ENCODE data around the gene IMMP2L. TPM values are rescaled to one million over a fixed set of nuclear protein-coding genes. Genes with fewer than 3 reads are reported as not detected.

Gene IMMP2L
- total RNA-seq, 1 experiment from 2014 or later: 17.2 TPM

DNA sequence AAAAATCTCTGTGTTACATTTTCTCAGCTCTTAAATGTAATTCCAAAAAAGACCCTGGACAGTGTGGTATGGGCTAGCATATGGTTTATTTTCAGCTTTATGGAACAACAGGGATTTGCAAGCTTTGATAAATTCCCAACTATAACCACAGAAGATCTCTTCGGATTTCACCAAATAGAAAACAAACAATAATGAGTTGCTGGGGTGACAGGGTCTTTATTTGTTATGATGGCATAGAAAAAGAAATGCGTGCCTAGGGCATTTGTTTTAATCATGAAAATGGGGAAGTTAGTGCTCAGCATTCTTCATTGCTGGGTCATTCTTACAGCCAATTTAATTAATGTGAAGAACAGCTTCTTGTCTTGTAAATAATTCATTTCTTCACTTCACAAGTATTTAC is 332.4 kb downstream of the IMMP2L start:
- Histone ChIP-seq H3K4me3 (ENCODE audit: low read length) (no peak overlapping the region), H3K79me2 (ENCODE audit: low read length) (no peaks in the 10 kb centered on the region), H2AFZ (ENCODE audit: low read length) (no peak overlapping the region), H3K4me2 (ENCODE audit: low read depth, low read length, poor library complexity, severe bottlenecking) (no peak overlapping the region), H3K9me3 (ENCODE audit: low read length) (peaks cover 3% of the 10 kb centered on the region; the same call in 1 of the 2 replicates), H3K27ac (ENCODE audit: low read length) (no peak overlapping the region), H3K9me2 (replicated peaks; ENCODE audit: insufficient read depth, low read length) (no peaks in the 10 kb centered on the region), H3K27me3 (ENCODE audit: low read length) (no peaks in the 10 kb centered on the region), H4K20me1 (ENCODE audit: insufficient read depth, low read depth, low read length) (no peaks in the 10 kb centered on the region), H3K36me3 (ENCODE audit: insufficient read depth, low read length) (no peaks in the 10 kb centered on the region), H3K9ac (ENCODE audit: low read length) (no peak overlapping the region), H3K4me1 (ENCODE audit: low read length) (no peaks in the 10 kb centered on the region)
- no peak for DNase-seq

DNA sequence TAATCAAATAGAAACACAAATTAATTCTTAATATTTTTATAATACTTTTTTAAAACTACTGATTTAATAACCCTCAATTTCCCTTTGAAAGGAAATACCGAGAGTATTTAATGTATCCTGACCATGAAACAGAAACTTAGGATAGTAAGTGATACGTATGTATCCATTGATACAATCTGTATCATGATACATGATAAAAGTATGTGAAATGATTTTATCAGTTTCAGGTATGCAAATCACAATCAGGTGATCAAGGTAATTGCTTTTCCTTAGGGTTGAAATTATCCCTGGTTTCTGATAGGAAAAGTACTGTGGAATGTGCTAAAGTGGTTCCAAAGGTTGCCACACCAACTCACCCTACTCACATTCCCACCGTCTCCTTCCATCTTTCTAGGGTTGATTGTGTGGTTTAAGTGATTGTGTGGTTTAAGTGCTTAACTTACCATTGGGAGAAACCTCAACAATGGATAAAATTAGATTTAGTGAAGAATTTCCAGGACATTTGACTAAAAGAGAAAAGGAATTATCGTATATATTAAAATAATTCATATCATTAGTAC is 333.0 kb downstream of the IMMP2L start:
- H3K4me3 ChIP-seq (ENCODE audit: low read length): no peak overlapping the region
- no peaks in the 10 kb centered on the region for H3K79me2 ChIP-seq (ENCODE audit: low read length)
- H4K20me1 ChIP-seq (ENCODE audit: insufficient read depth, low read depth, low read length): no peaks in the 10 kb centered on the region
- H3K9ac ChIP-seq (ENCODE audit: low read length): no peak overlapping the region
- no peak overlapping the region for H3K4me2 ChIP-seq (ENCODE audit: low read depth, low read length, poor library complexity, severe bottlenecking)
- H2AFZ ChIP-seq (ENCODE audit: low read length): no peak overlapping the region
- no peaks in the 10 kb centered on the region for H3K27me3 ChIP-seq (ENCODE audit: low read length)
- H3K27ac ChIP-seq (ENCODE audit: low read length): no peak overlapping the region
- no peak for DNase-seq
- no peaks in the 10 kb centered on the region for H3K36me3 ChIP-seq (ENCODE audit: insufficient read depth, low read length)
- H3K9me2 ChIP-seq (replicated peaks; ENCODE audit: insufficient read depth, low read length): no peaks in the 10 kb centered on the region
- no peaks in the 10 kb centered on the region for H3K4me1 ChIP-seq (ENCODE audit: low read length)
- H3K9me3 ChIP-seq (ENCODE audit: low read length): peaks cover 3% of the 10 kb centered on the region; the same call in 1 of the 2 replicates

DNA sequence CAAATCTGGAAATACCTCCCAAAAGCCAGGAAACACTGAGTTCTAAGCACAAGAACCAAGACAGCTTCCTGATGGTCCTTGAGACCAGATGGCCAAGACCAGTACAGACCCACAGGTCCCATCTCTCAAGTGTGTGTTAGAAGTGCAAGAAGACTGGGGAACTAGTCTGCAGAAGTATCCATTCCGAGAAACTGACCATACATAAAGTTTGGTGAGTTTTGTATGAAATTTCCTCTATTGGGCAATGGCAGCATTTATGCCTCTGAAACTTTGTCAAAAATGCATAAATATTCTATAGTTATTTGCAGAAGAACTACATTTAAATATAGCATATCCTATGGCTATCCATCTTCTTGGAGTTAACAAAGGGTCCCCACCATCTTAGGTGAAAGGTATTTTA is 333.9 kb downstream of the IMMP2L start:
- H3K27ac ChIP-seq (ENCODE audit: low read length): no peak overlapping the region
- H2AFZ ChIP-seq (ENCODE audit: low read length): no peak overlapping the region
- no peak overlapping the region for H3K9ac ChIP-seq (ENCODE audit: low read length)
- no peaks in the 10 kb centered on the region for H3K27me3 ChIP-seq (ENCODE audit: low read length)
- no peaks in the 10 kb centered on the region for H3K4me1 ChIP-seq (ENCODE audit: low read length)
- no peaks in the 10 kb centered on the region for H3K36me3 ChIP-seq (ENCODE audit: insufficient read depth, low read length)
- H3K4me2 ChIP-seq (ENCODE audit: low read depth, low read length, poor library complexity, severe bottlenecking): no peak overlapping the region
- H4K20me1 ChIP-seq (ENCODE audit: insufficient read depth, low read depth, low read length): no peaks in the 10 kb centered on the region
- no peaks in the 10 kb centered on the region for H3K79me2 ChIP-seq (ENCODE audit: low read length)
- H3K9me2 ChIP-seq (replicated peaks; ENCODE audit: insufficient read depth, low read length): no peaks in the 10 kb centered on the region
- H3K4me3 ChIP-seq (ENCODE audit: low read length): no peak overlapping the region
- H3K9me3 ChIP-seq (ENCODE audit: low read length): peaks cover 3% of the 10 kb centered on the region; the same call in 1 of the 2 replicates
- no peak for DNase-seq

DNA sequence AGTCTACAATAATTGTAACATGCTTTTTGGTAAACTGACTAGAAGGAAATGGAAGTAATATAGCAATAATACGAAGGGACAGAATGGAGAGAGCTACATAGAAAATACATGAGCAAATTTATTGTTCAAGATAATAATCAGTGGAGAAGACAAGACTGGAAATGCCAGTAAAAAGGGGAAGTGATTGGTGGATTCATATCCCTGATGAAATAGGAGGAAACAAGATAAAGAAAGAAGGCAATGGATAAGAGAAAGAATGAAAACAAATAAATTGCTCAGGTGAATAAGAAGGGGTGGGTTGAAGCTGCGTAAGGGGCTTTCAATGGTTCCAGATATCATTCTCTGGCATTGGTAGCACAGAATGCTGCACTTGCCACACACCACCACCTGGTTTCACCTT is 335.5 kb downstream of the IMMP2L start:
- Histone ChIP-seq H3K9ac (ENCODE audit: low read length) (no peak overlapping the region), H3K79me2 (ENCODE audit: low read length) (no peaks in the 10 kb centered on the region), H3K4me1 (ENCODE audit: low read length) (no peaks in the 10 kb centered on the region), H3K4me3 (ENCODE audit: low read length) (no peak overlapping the region), H2AFZ (ENCODE audit: low read length) (no peak overlapping the region), H3K36me3 (ENCODE audit: insufficient read depth, low read length) (no peaks in the 10 kb centered on the region), H4K20me1 (ENCODE audit: insufficient read depth, low read depth, low read length) (no peaks in the 10 kb centered on the region), H3K27me3 (ENCODE audit: low read length) (no peaks in the 10 kb centered on the region), H3K9me3 (ENCODE audit: low read length) (no peaks in the 10 kb centered on the region; the same call in 1 of the 2 replicates), H3K4me2 (ENCODE audit: low read depth, low read length, poor library complexity, severe bottlenecking) (no peak overlapping the region), H3K27ac (ENCODE audit: low read length) (no peak overlapping the region), H3K9me2 (replicated peaks; ENCODE audit: insufficient read depth, low read length) (no peaks in the 10 kb centered on the region)
- DNase-seq: no peak

DNA sequence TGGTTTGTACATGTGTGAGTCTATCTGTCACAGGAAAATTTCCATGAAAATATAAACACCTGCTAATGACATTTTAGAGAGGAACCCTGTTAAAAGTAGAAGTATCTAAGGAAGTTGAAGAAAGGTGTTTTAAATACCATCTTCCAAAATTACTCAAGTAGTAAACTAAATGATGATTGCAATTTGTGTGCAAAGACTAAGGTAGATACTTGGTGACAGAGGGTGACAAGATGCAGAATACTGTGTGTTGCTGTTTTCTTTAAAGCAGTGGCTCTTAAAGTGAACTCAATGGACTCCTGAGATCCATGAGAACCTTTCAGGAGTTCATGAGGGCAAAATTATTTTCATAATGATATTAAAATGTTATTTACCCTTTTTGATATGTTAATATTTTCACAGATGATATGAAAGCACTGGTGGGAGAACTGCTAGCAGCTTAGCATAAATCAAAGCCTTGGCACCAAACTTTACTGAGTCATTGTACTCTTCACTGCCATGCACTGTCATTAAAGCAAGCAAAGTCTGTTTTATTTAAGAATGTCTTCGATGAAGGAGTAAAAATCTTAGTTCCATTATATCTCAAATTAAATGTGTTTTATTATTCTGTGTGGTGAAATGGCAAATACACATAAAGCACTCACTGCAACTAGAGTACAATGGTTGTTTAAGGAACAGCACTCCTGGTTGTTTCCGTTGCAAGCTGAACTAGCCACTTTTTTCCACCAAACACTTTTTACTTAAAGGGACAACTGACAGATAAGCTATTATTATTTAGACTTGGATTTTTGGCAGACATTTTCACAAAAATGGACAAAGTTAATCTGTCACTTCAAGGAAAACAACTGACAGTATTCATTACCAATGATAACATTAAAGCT is 337.7 kb downstream of the IMMP2L start:
- H3K9me3 ChIP-seq (ENCODE audit: low read length): no peaks in the 10 kb centered on the region; the same call in 1 of the 2 replicates
- H3K27ac ChIP-seq (ENCODE audit: low read length): no peak overlapping the region
- no peak overlapping the region for H3K9ac ChIP-seq (ENCODE audit: low read length)
- no peak for DNase-seq
- H3K27me3 ChIP-seq (ENCODE audit: low read length): no peaks in the 10 kb centered on the region
- H3K4me1 ChIP-seq (ENCODE audit: low read length): no peaks in the 10 kb centered on the region
- H3K4me2 ChIP-seq (ENCODE audit: low read depth, low read length, poor library complexity, severe bottlenecking): no peak overlapping the region
- no peaks in the 10 kb centered on the region for H3K36me3 ChIP-seq (ENCODE audit: insufficient read depth, low read length)
- no peak overlapping the region for H3K4me3 ChIP-seq (ENCODE audit: low read length)
- H4K20me1 ChIP-seq (ENCODE audit: insufficient read depth, low read depth, low read length): no peaks in the 10 kb centered on the region
- no peak overlapping the region for H2AFZ ChIP-seq (ENCODE audit: low read length)
- H3K79me2 ChIP-seq (ENCODE audit: low read length): no peaks in the 10 kb centered on the region
- no peaks in the 10 kb centered on the region for H3K9me2 ChIP-seq (replicated peaks; ENCODE audit: insufficient read depth, low read length)

DNA sequence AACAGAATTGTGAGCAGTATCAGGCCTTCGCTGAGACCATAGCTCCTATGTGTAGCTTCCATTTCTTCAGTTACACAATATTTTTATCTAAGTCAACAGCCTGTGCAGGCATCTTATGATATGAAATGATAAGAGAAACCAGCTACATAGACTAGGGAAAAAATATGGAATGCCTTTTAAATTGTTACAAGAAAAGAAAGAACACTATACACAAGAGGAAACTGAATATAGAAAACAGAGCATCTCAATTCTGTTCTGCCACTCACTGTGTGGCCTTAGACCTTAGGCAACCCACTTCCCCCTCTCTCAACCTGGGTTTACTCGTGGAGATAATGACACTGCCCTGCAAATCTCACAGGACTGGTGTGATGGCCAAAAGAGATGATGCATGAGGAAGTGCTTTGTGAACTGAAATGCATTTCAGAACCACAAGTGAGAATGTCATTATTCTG is 338.5 kb downstream of the IMMP2L start:
- H3K27ac ChIP-seq (ENCODE audit: low read length): no peak overlapping the region
- H3K36me3 ChIP-seq (ENCODE audit: insufficient read depth, low read length): no peaks in the 10 kb centered on the region
- no peak overlapping the region for H3K4me3 ChIP-seq (ENCODE audit: low read length)
- no peaks in the 10 kb centered on the region for H3K4me1 ChIP-seq (ENCODE audit: low read length)
- H3K9ac ChIP-seq (ENCODE audit: low read length): no peak overlapping the region
- H3K79me2 ChIP-seq (ENCODE audit: low read length): no peaks in the 10 kb centered on the region
- no peak overlapping the region for H3K4me2 ChIP-seq (ENCODE audit: low read depth, low read length, poor library complexity, severe bottlenecking)
- H3K27me3 ChIP-seq (ENCODE audit: low read length): no peaks in the 10 kb centered on the region
- no peaks in the 10 kb centered on the region for H3K9me2 ChIP-seq (replicated peaks; ENCODE audit: insufficient read depth, low read length)
- DNase-seq: no peak
- no peak overlapping the region for H2AFZ ChIP-seq (ENCODE audit: low read length)
- H4K20me1 ChIP-seq (ENCODE audit: insufficient read depth, low read depth, low read length): no peaks in the 10 kb centered on the region
- no peaks in the 10 kb centered on the region for H3K9me3 ChIP-seq (ENCODE audit: low read length)

DNA sequence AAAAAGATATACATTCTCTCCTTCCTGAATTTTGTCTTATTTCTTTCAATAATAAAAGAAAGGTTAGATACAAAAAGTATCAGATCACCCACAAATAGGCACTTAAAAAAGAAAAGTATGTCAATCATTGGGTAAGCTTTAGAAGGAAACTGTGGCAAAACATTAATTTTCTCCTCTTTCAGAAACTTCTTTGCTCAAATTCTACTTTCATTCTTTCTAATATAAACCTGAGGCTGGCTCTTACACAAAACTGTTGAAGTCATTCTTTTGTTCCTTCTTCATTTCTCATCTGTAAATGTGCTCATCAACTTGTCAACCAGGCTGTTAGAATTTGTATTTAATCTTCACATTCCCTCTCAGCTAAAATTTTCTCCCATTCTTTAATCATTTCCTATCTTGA is 346.7 kb downstream of the IMMP2L start:
- DNase-seq: no peak
- no peak overlapping the region for H3K27ac ChIP-seq (ENCODE audit: low read length)
- no peaks in the 10 kb centered on the region for H3K27me3 ChIP-seq (ENCODE audit: low read length)
- H2AFZ ChIP-seq (ENCODE audit: low read length): no peak overlapping the region
- H3K4me1 ChIP-seq (ENCODE audit: low read length): no peaks in the 10 kb centered on the region
- no peak overlapping the region for H3K9ac ChIP-seq (ENCODE audit: low read length)
- H3K4me2 ChIP-seq (ENCODE audit: low read depth, low read length, poor library complexity, severe bottlenecking): no peak overlapping the region
- H4K20me1 ChIP-seq (ENCODE audit: insufficient read depth, low read depth, low read length): no peaks in the 10 kb centered on the region
- H3K9me3 ChIP-seq (ENCODE audit: low read length): no peaks in the 10 kb centered on the region; the same call in none of the 2 replicates
- H3K79me2 ChIP-seq (ENCODE audit: low read length): no peaks in the 10 kb centered on the region
- H3K36me3 ChIP-seq (ENCODE audit: insufficient read depth, low read length): no peaks in the 10 kb centered on the region
- no peaks in the 10 kb centered on the region for H3K9me2 ChIP-seq (replicated peaks; ENCODE audit: insufficient read depth, low read length)
- H3K4me3 ChIP-seq (ENCODE audit: low read length): no peak overlapping the region

DNA sequence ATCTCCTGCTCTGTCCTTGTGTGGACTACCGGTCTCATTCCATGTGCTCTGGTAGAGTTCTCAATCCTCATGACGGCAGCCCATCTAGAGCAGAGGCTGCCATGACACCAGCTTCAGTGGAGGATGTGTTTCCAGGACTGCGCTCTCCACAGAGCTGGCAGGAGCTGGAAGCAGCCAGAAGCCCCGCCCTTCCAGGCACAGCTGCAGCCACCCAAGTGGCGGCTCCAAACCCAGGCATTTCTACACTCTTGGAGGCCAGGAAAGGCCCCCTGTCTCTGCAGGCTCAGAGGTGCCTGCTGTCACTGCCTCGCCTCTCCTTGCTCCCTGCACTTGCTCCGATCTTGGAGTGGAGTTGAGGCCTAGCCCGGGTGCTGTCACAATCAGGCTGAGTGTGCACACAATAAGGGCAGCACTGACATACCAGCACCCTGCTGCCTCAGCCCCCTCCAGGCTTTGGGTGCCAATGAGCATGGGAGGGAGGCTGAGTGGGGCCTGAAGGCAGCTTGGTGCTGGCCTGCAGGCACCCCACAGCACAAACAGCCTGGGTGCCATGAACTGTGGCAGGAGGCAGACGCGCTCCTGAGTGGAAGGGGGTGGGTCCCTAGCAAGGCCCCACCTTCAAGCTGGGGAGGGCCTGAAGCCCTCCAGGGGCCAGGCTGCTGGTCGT is 349.3 kb downstream of the IMMP2L start:
- Histone ChIP-seq H3K4me3 (ENCODE audit: low read length) (no peak overlapping the region), H3K9ac (ENCODE audit: low read length) (no peak overlapping the region)

More for the DNA sequence above, 349.3 kb downstream of the IMMP2L start:
- no peaks in the 10 kb centered on the region for H3K4me1 ChIP-seq (ENCODE audit: low read length)
- H3K79me2 ChIP-seq (ENCODE audit: low read length): no peaks in the 10 kb centered on the region
- no peaks in the 10 kb centered on the region for H4K20me1 ChIP-seq (ENCODE audit: insufficient read depth, low read depth, low read length)
- H3K9me2 ChIP-seq (replicated peaks; ENCODE audit: insufficient read depth, low read length): no peaks in the 10 kb centered on the region
- no peak for DNase-seq
- no peaks in the 10 kb centered on the region; the same call in none of the 2 replicates for H3K9me3 ChIP-seq (ENCODE audit: low read length)
- H3K36me3 ChIP-seq (ENCODE audit: insufficient read depth, low read length): no peaks in the 10 kb centered on the region
- no peak overlapping the region for H3K27ac ChIP-seq (ENCODE audit: low read length)
- no peak overlapping the region for H3K4me2 ChIP-seq (ENCODE audit: low read depth, low read length, poor library complexity, severe bottlenecking)
- no peak overlapping the region for H2AFZ ChIP-seq (ENCODE audit: low read length)
- H3K27me3 ChIP-seq (ENCODE audit: low read length): no peaks in the 10 kb centered on the region

Data from Karpas-422 (cell line).